Stimulated activated CD4-positive, alpha-beta T cell treated with anti-CD3 and anti-CD28 coated beads, Interleukin-15, amount 100 ng/mL, for 48 hours (primary cell): Measurements from ENCODE around the gene FAIM.
"Not testable (repeated sequence)": the region's sequence is repeated elsewhere in the genome, so short reads cannot be mapped to it uniquely, and the experiment has no call there.

Experiments
- DNase-seq, 2 donors: peaks; one replicate each; pipeline ENCODE4 v3.0.0-alpha.2; 2020; ENCODE audit warnings: low read depth in 2 of 2

Gene FAIM

GRCh38 chr3:138678086-138678485 lies 69.5 kb downstream of the FAIM start:
- no peak for DNase-seq

- no peak for DNase-seq
These were observed 70.4 kb downstream of the FAIM start for GRCh38 chr3:138678874-138679392.

GRCh38 chr3:138680974-138681373 lies 72.4 kb downstream of the FAIM start:
- DNase-seq: not testable (repeated sequence)

GRCh38 chr3:138681463-138682220 lies 73.1 kb downstream of the FAIM start:
- DNase-seq: no peak

GRCh38 chr3:138682648-138683047 lies 74.1 kb downstream of the FAIM start:
- DNase-seq: no peak
